Loucy (cell line): ENCODE measurements around the gene SYT1.
"Not testable (repeated sequence)": the region's sequence is repeated elsewhere in the genome, so short reads cannot be mapped to it uniquely, and the experiment has no call there.

Experiments
- H2AFZ ChIP-seq: fragments of 200-600 bp; sonication (generic); 2 replicates; pipeline ENCODE4 v1.6.0; 2016; ENCODE audit warnings: antibody characterized with exemption, mild to moderate bottlenecking, low read length, moderate library complexity
- H3F3A ChIP-seq: fragments of 200-600 bp; 2 replicates; pipeline ENCODE4 v1.6.0; 2016; ENCODE audit warnings: antibody characterized with exemption, low read depth, mild to moderate bottlenecking
- H3K27me3 ChIP-seq: fragments of 200-600 bp; sonication (generic); 2 replicates; pipeline ENCODE4 v1.6.1; 2014; ENCODE audit warnings: low read length, mild to moderate bottlenecking; ENCODE audit not compliant: insufficient read depth, poor library complexity, severe bottlenecking
- H3K36me3 ChIP-seq: fragments of 200-600 bp; sonication (generic); 2 replicates; pipeline ENCODE4 v1.6.1; 2016; ENCODE audit warnings: low read length; ENCODE audit not compliant: insufficient read depth
- H3K4me1 ChIP-seq: fragments of 200-600 bp; sonication (generic); 2 replicates; pipeline ENCODE4 v1.5.1; 2014; ENCODE audit warnings: low read length, mild to moderate bottlenecking; ENCODE audit not compliant: insufficient read depth, poor library complexity, severe bottlenecking
- H3K4me2 ChIP-seq: fragments of 200-600 bp; sonication (generic); 2 replicates; pipeline ENCODE4 v1.6.0; 2014; ENCODE audit warnings: antibody characterized with exemption, low read length, low read depth, mild to moderate bottlenecking; ENCODE audit not compliant: poor library complexity, severe bottlenecking
- H3K4me3 ChIP-seq: fragments of 200-600 bp; sonication (generic); 2 replicates; pipeline ENCODE4 v1.5.1; 2014; ENCODE audit warnings: low read length, mild to moderate bottlenecking, mixed read lengths; ENCODE audit not compliant: poor library complexity, severe bottlenecking
- H3K79me2 ChIP-seq: fragments of 200-600 bp; sonication (generic); 2 replicates; pipeline ENCODE4 v1.6.1; 2014; ENCODE audit warnings: low read length; ENCODE audit not compliant: insufficient read depth
- H3K9ac ChIP-seq: fragments of 200-600 bp; sonication (generic); 2 replicates; pipeline ENCODE4 v1.6.0; 2014; ENCODE audit warnings: mild to moderate bottlenecking, low read depth, low read length, moderate library complexity; ENCODE audit not compliant: poor library complexity, severe bottlenecking
- H3K9me2 ChIP-seq: fragments of 200-600 bp; sonication (generic); replicated peaks from 2 replicates; pipeline ENCODE4 v1.6.1; 2016; ENCODE audit warnings: low read depth, low read length, mixed read lengths
- H3K9me3 ChIP-seq: fragments of 200-600 bp; sonication (generic); 2 replicates; pipeline ENCODE4 v1.6.1; 2014; ENCODE audit warnings: mild to moderate bottlenecking, antibody characterized with exemption, low read length, low read depth; ENCODE audit not compliant: insufficient read depth
- H4K20me1 ChIP-seq: fragments of 200-600 bp; sonication (generic); 2 replicates; pipeline ENCODE4 v1.6.0; 2014; ENCODE audit warnings: antibody characterized with exemption, low read length, mild to moderate bottlenecking; ENCODE audit not compliant: insufficient read depth, poor library complexity, severe bottlenecking
- CTCF ChIP-seq: fragments of 200-600 bp; sonication (generic); conservative IDR thresholded peaks from 2 replicates; pipeline ENCODE4 v1.5.1; 2014; ENCODE audit warnings: mild to moderate bottlenecking, antibody characterized with exemption, low read length
- EZH2phosphoT487 ChIP-seq: fragments of 200-600 bp; IDR thresholded peaks from 2 replicates; pipeline ENCODE4 v1.6.1; 2018; ENCODE audit warnings: antibody characterized with exemption, mild to moderate bottlenecking, moderate library complexity, borderline replicate concordance

SYT1 gene

GRCh38 chr12:78824918-78825317 is 39.7 kb upstream of the SYT1 start:
- no peak overlapping the region for H3K9ac ChIP-seq
- TF ChIP-seq CTCF = no peak
- TF ChIP-seq EZH2phosphoT487 = no peak
- no peaks in the 10 kb centered on the region for H3K79me2 ChIP-seq
- no peaks in the 10 kb centered on the region for H3K9me3 ChIP-seq
- H3K4me1 ChIP-seq = no peaks in the 10 kb centered on the region
- no peaks in the 10 kb centered on the region for H3F3A ChIP-seq
- H3K4me2 ChIP-seq = no peak overlapping the region
- no peaks in the 10 kb centered on the region for H4K20me1 ChIP-seq
- no peaks in the 10 kb centered on the region for H3K27me3 ChIP-seq
- no peaks in the 10 kb centered on the region for H3K9me2 ChIP-seq
- no peaks in the 10 kb centered on the region for H3K36me3 ChIP-seq
- no peak overlapping the region for H2AFZ ChIP-seq
- H3K4me3 ChIP-seq = no peak overlapping the region

DNA sequence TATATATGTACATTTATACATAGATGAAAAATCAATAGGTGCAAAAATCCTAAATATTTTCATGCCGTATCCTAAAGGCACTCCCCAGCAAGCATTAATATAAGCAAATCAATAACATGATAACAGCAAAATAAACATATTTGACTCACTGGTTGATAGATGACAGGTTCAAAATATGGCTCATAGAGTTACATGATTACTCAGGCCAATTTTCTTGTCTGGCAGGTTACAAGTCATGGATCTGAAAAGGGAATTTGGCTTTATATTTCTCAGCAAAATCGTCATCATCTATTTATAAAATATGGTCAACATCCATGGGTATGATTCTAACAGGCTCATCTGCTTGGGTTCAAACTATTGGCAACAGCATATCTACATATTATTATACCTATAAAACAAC is 34.9 kb upstream of the SYT1 start:
- Histone ChIP-seq H3K9ac (no peak overlapping the region), H3K9me2 (no peaks in the 10 kb centered on the region), H3K79me2 (no peaks in the 10 kb centered on the region), H3K4me2 (no peak overlapping the region), H3K4me1 (no peaks in the 10 kb centered on the region), H3K27me3 (no peaks in the 10 kb centered on the region), H2AFZ (no peak overlapping the region), H3K36me3 (no peaks in the 10 kb centered on the region), H3K4me3 (no peak overlapping the region), H3F3A (no peaks in the 10 kb centered on the region), H4K20me1 (no peaks in the 10 kb centered on the region), H3K9me3 (no peaks in the 10 kb centered on the region)
- no peak for TF ChIP-seq CTCF
- no peak for TF ChIP-seq EZH2phosphoT487

DNA sequence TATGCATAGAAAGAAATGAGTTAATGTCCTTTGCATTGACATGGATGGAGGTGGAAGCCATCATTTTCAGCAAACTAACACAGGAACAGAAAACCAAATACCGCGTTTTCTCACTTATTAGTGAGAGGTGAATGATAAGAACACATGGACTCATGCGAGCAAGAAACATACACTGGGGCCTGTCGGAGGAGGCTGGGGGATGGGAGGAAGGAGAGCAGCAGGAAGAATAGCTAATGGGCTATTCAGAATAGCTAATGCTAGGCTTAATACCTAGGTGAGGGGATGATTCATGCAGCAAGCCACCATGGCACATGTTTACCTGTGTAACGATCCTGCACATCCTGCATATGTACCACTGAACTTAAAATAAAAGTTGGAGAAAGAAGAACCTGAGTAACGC is 29.1 kb upstream of the SYT1 start:
- Histone ChIP-seq H3K4me1 (no peaks in the 10 kb centered on the region), H4K20me1 (no peaks in the 10 kb centered on the region), H3K4me3 (no peak overlapping the region), H3K36me3 (no peaks in the 10 kb centered on the region), H3K9ac (no peak overlapping the region), H3K9me3 (no peaks in the 10 kb centered on the region), H3K4me2 (no peak overlapping the region), H3F3A (no peaks in the 10 kb centered on the region), H3K79me2 (no peaks in the 10 kb centered on the region), H3K27me3 (no peaks in the 10 kb centered on the region), H3K9me2 (no peaks in the 10 kb centered on the region), H2AFZ (no peak overlapping the region)
- TF ChIP-seq CTCF (no peak), EZH2phosphoT487 (no peak)

DNA sequence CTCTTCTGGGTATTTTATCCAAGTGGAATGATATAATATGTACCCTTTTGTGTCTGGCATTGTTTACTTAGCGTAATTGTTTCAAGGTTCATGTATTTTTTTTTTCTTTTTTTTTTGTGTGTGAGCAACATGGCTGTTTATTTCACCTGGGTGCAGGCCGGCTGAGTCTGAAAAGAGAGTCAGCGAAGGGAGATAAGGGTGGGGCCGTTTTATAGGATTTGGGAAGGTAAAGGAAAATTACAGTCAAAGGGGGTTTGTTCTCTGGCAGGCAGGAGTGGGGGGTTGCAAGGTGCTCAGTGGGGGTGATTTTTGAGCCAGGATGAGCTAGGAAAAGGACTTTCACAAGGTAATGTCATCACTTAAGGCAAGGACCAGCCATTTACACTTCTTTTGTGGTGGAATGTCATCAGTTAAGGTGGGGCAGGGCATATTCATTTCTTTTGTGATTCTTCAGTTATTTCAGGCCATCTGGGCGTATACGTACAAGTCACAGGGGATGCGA is 24.0 kb upstream of the SYT1 start:
- H3K36me3 ChIP-seq, H3F3A ChIP-seq, H3K9me2 ChIP-seq, H3K9me3 ChIP-seq, H3K4me3 ChIP-seq, H3K27me3 ChIP-seq, H3K4me2 ChIP-seq, H3K4me1 ChIP-seq, H3K79me2 ChIP-seq, H4K20me1 ChIP-seq, H2AFZ ChIP-seq, H3K9ac ChIP-seq: not testable (repeated sequence)
